Fibroblast of mammary gland (primary cell): ENCODE results near the gene STPG1.
A peak's percentile ranks its signal among the peaks of the same experiment; 100 is the strongest.

Experiments used
- DNase-seq: peaks from one replicate; pipeline ENCODE4 v3.0.0-alpha.2; 2010; ENCODE audit warnings: low read depth
- H3K4me3 ChIP-seq: 2 replicates; pipeline ENCODE4 v1.5.1; 2011; ENCODE audit warnings: low read depth, mild to moderate bottlenecking, low read length, moderate library complexity; ENCODE audit not compliant: control insufficient read depth
- TF ChIP-seq, protein P1 (sequence below): conservative IDR thresholded peaks from 2 replicates; pipeline ENCODE4 v1.5.1; 2011; ENCODE audit warnings: low read depth, low read length, inconsistent platforms; ENCODE audit not compliant: control insufficient read depth, insufficient read depth

Gene STPG1

DNA sequence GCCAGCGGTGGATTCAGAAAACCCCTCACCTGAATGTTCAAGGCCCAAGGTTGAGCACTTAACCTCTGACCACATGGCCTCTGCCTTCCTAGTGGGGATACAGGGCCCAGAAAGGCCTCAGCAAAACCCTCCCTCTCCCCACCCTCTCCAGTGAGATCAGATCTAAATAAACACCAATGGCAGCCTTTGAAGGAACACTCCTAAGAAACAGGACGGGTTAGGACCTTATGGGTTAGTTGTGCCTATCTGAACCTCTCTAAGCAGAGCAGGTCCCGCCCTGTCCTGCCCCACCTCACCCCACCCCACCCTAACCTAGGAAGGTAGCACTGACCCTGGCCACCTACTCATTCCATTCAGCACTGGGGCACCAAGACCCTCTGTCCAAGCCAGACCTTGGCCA is 102.3 kb downstream of the STPG1 start:
- no peak overlapping the region for H3K4me3 ChIP-seq
- DNase-seq, result no peak
- TF ChIP-seq, protein P1, sequence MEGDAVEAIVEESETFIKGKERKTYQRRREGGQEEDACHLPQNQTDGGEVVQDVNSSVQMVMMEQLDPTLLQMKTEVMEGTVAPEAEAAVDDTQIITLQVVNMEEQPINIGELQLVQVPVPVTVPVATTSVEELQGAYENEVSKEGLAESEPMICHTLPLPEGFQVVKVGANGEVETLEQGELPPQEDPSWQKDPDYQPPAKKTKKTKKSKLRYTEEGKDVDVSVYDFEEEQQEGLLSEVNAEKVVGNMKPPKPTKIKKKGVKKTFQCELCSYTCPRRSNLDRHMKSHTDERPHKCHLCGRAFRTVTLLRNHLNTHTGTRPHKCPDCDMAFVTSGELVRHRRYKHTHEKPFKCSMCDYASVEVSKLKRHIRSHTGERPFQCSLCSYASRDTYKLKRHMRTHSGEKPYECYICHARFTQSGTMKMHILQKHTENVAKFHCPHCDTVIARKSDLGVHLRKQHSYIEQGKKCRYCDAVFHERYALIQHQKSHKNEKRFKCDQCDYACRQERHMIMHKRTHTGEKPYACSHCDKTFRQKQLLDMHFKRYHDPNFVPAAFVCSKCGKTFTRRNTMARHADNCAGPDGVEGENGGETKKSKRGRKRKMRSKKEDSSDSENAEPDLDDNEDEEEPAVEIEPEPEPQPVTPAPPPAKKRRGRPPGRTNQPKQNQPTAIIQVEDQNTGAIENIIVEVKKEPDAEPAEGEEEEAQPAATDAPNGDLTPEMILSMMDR, result no peak

DNA sequence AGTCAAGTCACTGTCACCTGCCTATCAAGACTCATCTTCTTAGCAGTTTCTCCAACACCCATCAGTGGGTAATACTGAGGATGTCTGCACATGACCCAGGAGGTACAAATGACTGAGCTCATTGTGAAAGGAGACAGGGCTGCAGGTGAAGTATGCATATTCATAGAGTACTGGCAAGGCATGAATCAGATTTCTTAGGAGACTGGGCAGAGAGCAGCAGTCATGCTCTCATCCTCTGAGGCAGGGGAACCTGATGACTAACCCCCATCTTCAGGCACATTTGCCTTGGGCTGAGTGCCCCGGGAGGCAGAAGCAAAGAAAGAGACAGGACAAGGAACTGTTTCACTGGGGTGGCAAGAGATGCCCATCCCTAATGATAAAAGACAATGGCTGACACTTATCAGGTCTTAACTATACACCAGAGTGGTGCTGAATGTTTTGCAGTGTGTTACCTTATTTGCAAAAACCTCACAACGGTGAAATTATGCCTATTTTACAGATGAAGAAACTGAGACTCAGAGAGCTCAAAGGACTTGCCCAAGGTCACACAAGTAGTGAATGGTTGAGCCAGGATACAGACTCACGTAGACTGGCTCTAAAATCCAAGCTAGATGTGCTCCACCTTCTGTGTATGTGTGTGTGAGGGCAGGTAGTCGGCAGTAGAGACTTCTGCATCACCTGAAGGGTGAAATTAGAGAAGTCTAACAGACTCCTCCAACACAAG is 103.7 kb downstream of the STPG1 start:
- H3K4me3 ChIP-seq, result no peak overlapping the region
- peak; percentile 38 for DNase-seq
- TF ChIP-seq, protein P1, result no peak

DNA sequence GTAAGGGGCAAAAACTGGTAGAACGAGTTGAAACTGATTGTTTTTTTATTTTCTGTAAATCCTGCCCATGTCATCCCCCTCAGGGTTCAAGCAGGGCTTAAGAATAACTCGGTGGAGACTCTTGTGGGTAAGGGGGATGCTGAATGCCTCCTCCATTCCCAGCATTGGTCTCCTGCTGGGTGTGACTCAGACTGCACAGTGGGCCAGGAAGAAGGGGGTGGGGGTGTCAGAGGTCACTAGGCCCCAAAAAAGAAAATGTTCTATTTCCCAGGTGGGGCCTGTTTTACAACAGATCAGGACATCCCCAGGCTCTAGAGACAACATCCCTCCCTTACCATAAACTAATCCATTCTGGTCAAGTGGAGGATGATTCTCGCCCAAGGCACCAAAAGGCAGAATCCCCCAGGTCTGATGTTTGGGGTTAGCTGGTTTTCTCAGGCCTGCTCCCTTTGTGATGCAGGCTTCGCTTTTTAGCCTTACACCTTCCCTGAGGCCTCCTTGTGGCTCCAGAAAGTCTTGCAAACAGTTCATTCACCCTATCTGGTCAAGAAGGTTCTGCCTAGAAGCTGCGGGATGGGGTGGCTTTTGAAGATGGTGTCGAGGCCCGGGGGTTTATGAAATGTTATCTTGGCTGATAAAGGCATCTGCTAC is 105.1 kb downstream of the STPG1 start:
- no peak overlapping the region for H3K4me3 ChIP-seq
- TF ChIP-seq, protein P1, result peak; percentile 36
- DNase-seq, result peak; percentile 32
